Measurements from ENCODE around the gene SPHKAP. TPM values are rescaled to one million over a fixed set of nuclear protein-coding genes. Genes with fewer than 3 reads are reported as not detected.

Gene SPHKAP
- total RNA-seq, 1 experiment from 2014 or later = 10.3 TPM

DNA sequence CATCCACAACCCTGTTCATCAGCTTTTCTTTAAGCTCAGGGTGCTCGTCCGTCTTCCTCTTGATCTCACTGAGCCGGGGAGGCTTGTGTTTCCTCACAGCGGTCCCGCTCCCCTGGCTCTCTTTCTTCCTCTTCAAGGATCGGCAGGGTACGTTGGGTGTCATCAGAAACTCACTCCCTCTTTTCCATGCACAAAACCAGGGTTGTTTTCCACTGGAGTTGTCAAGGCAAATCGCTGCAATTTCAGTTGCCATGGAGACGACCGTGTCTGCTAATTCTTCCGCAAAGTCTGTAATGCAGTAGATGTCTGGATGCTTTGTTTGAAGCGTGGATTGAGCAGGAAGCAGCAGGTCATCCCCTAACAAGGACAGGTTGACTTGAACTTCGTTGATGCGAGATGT, 163.7 kb downstream of the SPHKAP start:
- Histone ChIP-seq H3K9me3 (ENCODE audit: low read depth, low read length, poor library complexity, severe bottlenecking) (no peaks in the 10 kb centered on the region), H3K4me1 (ENCODE audit: insufficient read depth, low read length, poor library complexity, severe bottlenecking) (no peaks in the 10 kb centered on the region), H3K36me3 (ENCODE audit: insufficient read depth, low read length, poor library complexity, severe bottlenecking) (no peaks in the 10 kb centered on the region), H3K4me3 (ENCODE audit: low read depth, low read length, poor library complexity, severe bottlenecking) (no peak overlapping the region), H3K27me3 (replicated peaks; ENCODE audit: insufficient read depth, low read depth, low read length, poor library complexity) (no peaks in the 10 kb centered on the region), H3K27ac (ENCODE audit: low read depth, low read length, poor library complexity, severe bottlenecking) (no peak overlapping the region)
- no peak for DNase-seq (ENCODE audit: low spot score)
- intact Hi-C loops (cut with micrococcal nuclease; ENCODE audit: unreplicated experiment) = no loop called here
- POLR2A ChIA-PET (ENCODE audit: low non-redundant PET) = no interaction called here
- BruUV-seq (replicated peaks) = no TSS peak
- CTCF ChIA-PET = no interaction called here
- TF ChIP-seq EZH2 (IDR thresholded peaks at IDR 0.05; ENCODE audit: borderline replicate concordance, low read depth, low read length, poor library complexity, severe bottlenecking) = no peak
- TF ChIP-seq, protein P1, sequence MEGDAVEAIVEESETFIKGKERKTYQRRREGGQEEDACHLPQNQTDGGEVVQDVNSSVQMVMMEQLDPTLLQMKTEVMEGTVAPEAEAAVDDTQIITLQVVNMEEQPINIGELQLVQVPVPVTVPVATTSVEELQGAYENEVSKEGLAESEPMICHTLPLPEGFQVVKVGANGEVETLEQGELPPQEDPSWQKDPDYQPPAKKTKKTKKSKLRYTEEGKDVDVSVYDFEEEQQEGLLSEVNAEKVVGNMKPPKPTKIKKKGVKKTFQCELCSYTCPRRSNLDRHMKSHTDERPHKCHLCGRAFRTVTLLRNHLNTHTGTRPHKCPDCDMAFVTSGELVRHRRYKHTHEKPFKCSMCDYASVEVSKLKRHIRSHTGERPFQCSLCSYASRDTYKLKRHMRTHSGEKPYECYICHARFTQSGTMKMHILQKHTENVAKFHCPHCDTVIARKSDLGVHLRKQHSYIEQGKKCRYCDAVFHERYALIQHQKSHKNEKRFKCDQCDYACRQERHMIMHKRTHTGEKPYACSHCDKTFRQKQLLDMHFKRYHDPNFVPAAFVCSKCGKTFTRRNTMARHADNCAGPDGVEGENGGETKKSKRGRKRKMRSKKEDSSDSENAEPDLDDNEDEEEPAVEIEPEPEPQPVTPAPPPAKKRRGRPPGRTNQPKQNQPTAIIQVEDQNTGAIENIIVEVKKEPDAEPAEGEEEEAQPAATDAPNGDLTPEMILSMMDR (conservative IDR thresholded peaks at IDR 0.05; ENCODE audit: low read depth, low read length) = no peak

DNA sequence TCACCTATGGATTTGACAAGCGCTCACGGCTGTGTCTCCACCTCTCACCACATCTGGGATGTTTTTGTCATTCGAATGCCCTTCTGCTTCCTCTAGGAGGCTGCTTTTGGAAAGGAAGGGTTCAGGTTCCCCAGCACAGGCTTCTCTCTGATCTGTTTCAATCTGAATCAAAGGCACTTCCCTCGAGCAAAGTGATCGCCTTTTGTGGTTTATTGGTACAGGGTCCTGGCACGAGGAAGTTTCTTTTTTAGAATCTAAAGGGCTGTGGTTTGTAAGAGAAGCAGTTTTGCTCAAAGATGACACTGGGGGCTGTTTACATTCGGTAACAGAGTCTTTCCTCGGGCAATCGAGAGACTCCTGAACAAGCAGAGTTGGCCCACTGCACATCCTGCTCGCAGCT, 165.1 kb downstream of the SPHKAP start:
- Histone ChIP-seq H3K36me3 (ENCODE audit: insufficient read depth, low read length, poor library complexity, severe bottlenecking) (no peaks in the 10 kb centered on the region), H3K4me1 (ENCODE audit: insufficient read depth, low read length, poor library complexity, severe bottlenecking) (no peaks in the 10 kb centered on the region), H3K9me3 (ENCODE audit: low read depth, low read length, poor library complexity, severe bottlenecking) (no peaks in the 10 kb centered on the region), H3K4me3 (ENCODE audit: low read depth, low read length, poor library complexity, severe bottlenecking) (no peak overlapping the region), H3K27ac (ENCODE audit: low read depth, low read length, poor library complexity, severe bottlenecking) (no peak overlapping the region), H3K27me3 (replicated peaks; ENCODE audit: insufficient read depth, low read depth, low read length, poor library complexity) (no peaks in the 10 kb centered on the region)
- DNase-seq (ENCODE audit: low spot score) = no peak
- no peak for TF ChIP-seq EZH2 (IDR thresholded peaks at IDR 0.05; ENCODE audit: borderline replicate concordance, low read depth, low read length, poor library complexity, severe bottlenecking)
- TF ChIP-seq, protein P1 (conservative IDR thresholded peaks at IDR 0.05; ENCODE audit: low read depth, low read length) = no peak
- CTCF ChIA-PET = no interaction called here
- no TSS peak for BruUV-seq (replicated peaks)
- intact Hi-C loops (cut with micrococcal nuclease; ENCODE audit: unreplicated experiment) = no loop called here
- POLR2A ChIA-PET (ENCODE audit: low non-redundant PET) = no interaction called here

GRCh38 chr2:228015741-228016140, 165.7 kb downstream of the SPHKAP start:
- no peaks in the 10 kb centered on the region for H3K27me3 ChIP-seq (replicated peaks; ENCODE audit: insufficient read depth, low read depth, low read length, poor library complexity)
- TF ChIP-seq EZH2 (IDR thresholded peaks at IDR 0.05; ENCODE audit: borderline replicate concordance, low read depth, low read length, poor library complexity, severe bottlenecking) = no peak
- TF ChIP-seq, protein P1 (conservative IDR thresholded peaks at IDR 0.05; ENCODE audit: low read depth, low read length) = no peak
- DNase-seq (ENCODE audit: low spot score) = no peak
- H3K4me3 ChIP-seq (ENCODE audit: low read depth, low read length, poor library complexity, severe bottlenecking) = no peak overlapping the region
- BruUV-seq (replicated peaks) = no TSS peak
- no peaks in the 10 kb centered on the region for H3K4me1 ChIP-seq (ENCODE audit: insufficient read depth, low read length, poor library complexity, severe bottlenecking)
- no peaks in the 10 kb centered on the region for H3K9me3 ChIP-seq (ENCODE audit: low read depth, low read length, poor library complexity, severe bottlenecking)
- H3K27ac ChIP-seq (ENCODE audit: low read depth, low read length, poor library complexity, severe bottlenecking) = no peak overlapping the region
- no peaks in the 10 kb centered on the region for H3K36me3 ChIP-seq (ENCODE audit: insufficient read depth, low read length, poor library complexity, severe bottlenecking)
- POLR2A ChIA-PET (ENCODE audit: low non-redundant PET) = no interaction called here
- intact Hi-C loops (cut with micrococcal nuclease; ENCODE audit: unreplicated experiment) = no loop called here
- CTCF ChIA-PET = no interaction called here
